Erythroblast (primary cell): ENCODE measurements around the gene TMEM53.

Source experiments
- GATA1 ChIP-seq: IDR thresholded peaks from 2 replicates; pipeline ENCODE4 v1.6.1; 2011; ENCODE audit warnings: low read depth, mild to moderate bottlenecking, control low read depth, low read length, moderate library complexity
- POLR2A ChIP-seq: IDR thresholded peaks from 2 replicates; pipeline ENCODE4 v1.6.1; 2011; ENCODE audit warnings: mild to moderate bottlenecking, low read length

DNA sequence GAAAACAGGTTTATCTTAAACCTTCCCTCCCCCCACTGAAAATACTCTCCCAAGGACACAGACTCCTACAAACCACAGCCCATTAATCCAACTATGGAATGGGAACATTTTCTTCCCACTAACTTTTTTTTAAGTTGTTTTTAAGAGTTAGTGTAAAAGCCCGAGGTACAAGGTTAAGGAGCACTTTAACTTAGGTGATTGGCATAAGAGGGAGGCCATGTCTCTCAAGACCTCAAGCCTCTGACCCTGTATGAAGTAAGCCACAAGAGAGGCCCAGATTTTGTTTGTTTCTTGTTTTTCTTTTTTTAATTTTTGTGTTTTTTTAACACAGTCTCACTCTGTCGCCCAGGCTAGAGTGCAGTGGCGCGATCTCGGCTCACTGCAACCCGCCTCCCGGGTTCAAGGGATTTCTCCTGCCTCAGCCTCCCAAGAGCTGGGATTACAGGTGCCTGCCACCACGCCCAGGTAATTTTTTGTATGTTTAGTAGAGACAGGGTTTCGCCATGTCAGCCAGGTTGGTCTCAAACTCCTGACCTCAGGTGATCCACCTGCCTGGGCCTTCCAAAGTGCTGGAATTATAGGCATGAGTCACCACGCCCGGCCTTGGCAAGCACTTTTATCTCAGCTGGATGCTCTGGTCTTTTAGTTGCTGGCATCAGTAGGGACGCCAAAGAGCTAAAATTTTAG, 14.6 kb upstream of the TMEM53 start:
- no peak for TF ChIP-seq POLR2A
- no peak for TF ChIP-seq GATA1
